OCI-LY3 (cell line): ENCODE measurements around the gene CCDC69.

Source experiments
- EZH2phosphoT487 ChIP-seq: fragments of 200-600 bp; shearing (Covaris generic); IDR thresholded peaks from 2 replicates; pipeline ENCODE4 v1.6.1; 2018; ENCODE audit warnings: antibody characterized with exemption, mixed run types, low read depth
- TF ChIP-seq, protein P1 (sequence below): fragments of 200-600, 300-600 bp; sonication (generic); IDR thresholded peaks from 2 replicates; pipeline ENCODE4 v1.5.1; 2014; ENCODE audit warnings: antibody characterized with exemption, low read length, low read depth

DNA sequence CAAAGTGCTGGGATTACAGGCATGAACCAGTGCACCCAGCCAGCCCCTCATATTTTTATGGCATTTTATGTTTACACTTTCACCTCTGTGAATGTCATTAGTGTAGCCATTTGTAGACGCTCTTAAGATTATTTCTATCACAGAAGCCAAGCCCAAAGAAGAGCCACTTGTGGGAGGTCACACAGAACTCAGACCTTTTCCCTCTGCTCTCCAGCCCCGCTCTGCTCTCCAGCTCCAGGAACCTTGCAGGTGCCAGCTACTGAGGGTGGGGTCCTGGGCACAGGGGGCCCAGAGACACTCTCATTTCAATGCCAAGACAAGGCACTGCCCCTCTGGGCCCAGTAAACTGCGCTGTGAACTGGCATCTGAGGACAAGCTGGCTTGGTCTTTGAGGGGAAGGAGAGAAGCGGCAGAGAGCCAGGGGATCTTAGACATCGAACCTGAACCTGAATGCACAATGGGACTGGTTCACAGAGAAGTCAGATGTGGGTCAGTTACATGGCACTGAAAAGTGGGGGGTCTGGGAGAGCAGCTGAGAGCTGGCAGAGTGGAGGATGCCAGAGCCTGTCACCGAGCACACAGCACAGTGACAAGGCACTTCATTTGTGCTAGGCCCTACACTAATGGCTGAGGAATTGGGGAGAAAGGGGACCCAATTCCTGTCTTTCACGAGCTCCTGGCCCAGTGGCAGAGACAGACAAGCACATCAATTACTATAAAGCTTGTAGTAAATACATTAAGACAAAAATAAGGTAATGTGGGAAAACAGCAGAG is 83.0 kb downstream of the CCDC69 start:
- TF ChIP-seq, protein P1, sequence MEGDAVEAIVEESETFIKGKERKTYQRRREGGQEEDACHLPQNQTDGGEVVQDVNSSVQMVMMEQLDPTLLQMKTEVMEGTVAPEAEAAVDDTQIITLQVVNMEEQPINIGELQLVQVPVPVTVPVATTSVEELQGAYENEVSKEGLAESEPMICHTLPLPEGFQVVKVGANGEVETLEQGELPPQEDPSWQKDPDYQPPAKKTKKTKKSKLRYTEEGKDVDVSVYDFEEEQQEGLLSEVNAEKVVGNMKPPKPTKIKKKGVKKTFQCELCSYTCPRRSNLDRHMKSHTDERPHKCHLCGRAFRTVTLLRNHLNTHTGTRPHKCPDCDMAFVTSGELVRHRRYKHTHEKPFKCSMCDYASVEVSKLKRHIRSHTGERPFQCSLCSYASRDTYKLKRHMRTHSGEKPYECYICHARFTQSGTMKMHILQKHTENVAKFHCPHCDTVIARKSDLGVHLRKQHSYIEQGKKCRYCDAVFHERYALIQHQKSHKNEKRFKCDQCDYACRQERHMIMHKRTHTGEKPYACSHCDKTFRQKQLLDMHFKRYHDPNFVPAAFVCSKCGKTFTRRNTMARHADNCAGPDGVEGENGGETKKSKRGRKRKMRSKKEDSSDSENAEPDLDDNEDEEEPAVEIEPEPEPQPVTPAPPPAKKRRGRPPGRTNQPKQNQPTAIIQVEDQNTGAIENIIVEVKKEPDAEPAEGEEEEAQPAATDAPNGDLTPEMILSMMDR = no peak
- TF ChIP-seq EZH2phosphoT487 = no peak
